ENCODE results near the gene CDKN1A.

GRCh38 chr6:36701401-36701991 lies 23.0 kb downstream of the CDKN1A start:
- TF ChIP-seq CTCF (IDR thresholded peaks at IDR 0.05; ENCODE audit: low read depth, low read length) (peak; percentile 73), EZH2phosphoT487 (IDR thresholded peaks at IDR 0.05; ENCODE audit: low read depth) (no peak)

Measured in OCI-LY3 (cell line).